Activated CD4-positive, alpha-beta T cell treated with anti-CD3 and anti-CD28 coated beads for 24 hours (primary cell): ENCODE data around the gene ZNF146.
"Not testable (repeated sequence)": the region's sequence is repeated elsewhere in the genome, so short reads cannot be mapped to it uniquely, and the experiment has no call there.

Experiments
- DNase-seq, 2 donors: peaks; one replicate each; pipeline ENCODE4 v3.0.0-alpha.2; 2020; ENCODE audit warnings: low read depth in 2 of 2

The ZNF146 gene

GRCh38 chr19:36233626-36234025, 18.7 kb downstream of the ZNF146 start:
- DNase-seq, result not testable (repeated sequence)

- no peak for DNase-seq
Observed at GRCh38 chr19:36236304-36236945, 21.5 kb downstream of the ZNF146 start.

- no peak for DNase-seq
Observed at GRCh38 chr19:36236946-36237310, 22.0 kb downstream of the ZNF146 start.

- no peak for DNase-seq
Observed at GRCh38 chr19:36244066-36244465, 29.2 kb downstream of the ZNF146 start.

- DNase-seq, result no peak
Observed at GRCh38 chr19:36245210-36246005, 30.5 kb downstream of the ZNF146 start.

- no peak for DNase-seq
Observed at GRCh38 chr19:36246006-36246481, 31.1 kb downstream of the ZNF146 start.

GRCh38 chr19:36252047-36252446, 37.1 kb downstream of the ZNF146 start:
- DNase-seq, result no peak

- no peak for DNase-seq
Observed at GRCh38 chr19:36254848-36255247, 39.9 kb downstream of the ZNF146 start.

- DNase-seq, result no peak
Observed at GRCh38 chr19:36255316-36255715, 40.4 kb downstream of the ZNF146 start.

GRCh38 chr19:36256064-36256463, 41.2 kb downstream of the ZNF146 start:
- DNase-seq, result no peak

GRCh38 chr19:36256853-36257519, 42.1 kb downstream of the ZNF146 start:
- no peak for DNase-seq

- DNase-seq, result no peak
Observed at GRCh38 chr19:36257520-36257876, 42.6 kb downstream of the ZNF146 start.

GRCh38 chr19:36258028-36258875, 43.3 kb downstream of the ZNF146 start:
- no peak for DNase-seq

GRCh38 chr19:36259211-36259610, 44.3 kb downstream of the ZNF146 start:
- no peak for DNase-seq

- no peak for DNase-seq
Observed at GRCh38 chr19:36265064-36265463, 50.2 kb downstream of the ZNF146 start.

- DNase-seq, result no peak
Observed at GRCh38 chr19:36265856-36266374, 51.0 kb downstream of the ZNF146 start.

GRCh38 chr19:36266375-36266961, 51.6 kb downstream of the ZNF146 start:
- no peak for DNase-seq

- DNase-seq, result no peak
Observed at GRCh38 chr19:36267061-36267845, 52.3 kb downstream of the ZNF146 start.

GRCh38 chr19:36268081-36268480, 53.2 kb downstream of the ZNF146 start:
- DNase-seq, result not testable (repeated sequence)

- not testable (repeated sequence) for DNase-seq
Observed at GRCh38 chr19:36268591-36268990, 53.7 kb downstream of the ZNF146 start.
